GM12801 (cell line): ENCODE data around the gene RASGRF2.

Source experiments
- TF ChIP-seq, protein P1 (sequence below): IDR thresholded peaks from one replicate; pipeline ENCODE4 v1.5.1; 2011; ENCODE audit warnings: control low read depth; ENCODE audit not compliant: insufficient read length; ENCODE audit errors: extremely low read depth

The RASGRF2 gene

GRCh38 chr5:81253875-81254274, 293.7 kb downstream of the RASGRF2 start:
- TF ChIP-seq, protein P1, sequence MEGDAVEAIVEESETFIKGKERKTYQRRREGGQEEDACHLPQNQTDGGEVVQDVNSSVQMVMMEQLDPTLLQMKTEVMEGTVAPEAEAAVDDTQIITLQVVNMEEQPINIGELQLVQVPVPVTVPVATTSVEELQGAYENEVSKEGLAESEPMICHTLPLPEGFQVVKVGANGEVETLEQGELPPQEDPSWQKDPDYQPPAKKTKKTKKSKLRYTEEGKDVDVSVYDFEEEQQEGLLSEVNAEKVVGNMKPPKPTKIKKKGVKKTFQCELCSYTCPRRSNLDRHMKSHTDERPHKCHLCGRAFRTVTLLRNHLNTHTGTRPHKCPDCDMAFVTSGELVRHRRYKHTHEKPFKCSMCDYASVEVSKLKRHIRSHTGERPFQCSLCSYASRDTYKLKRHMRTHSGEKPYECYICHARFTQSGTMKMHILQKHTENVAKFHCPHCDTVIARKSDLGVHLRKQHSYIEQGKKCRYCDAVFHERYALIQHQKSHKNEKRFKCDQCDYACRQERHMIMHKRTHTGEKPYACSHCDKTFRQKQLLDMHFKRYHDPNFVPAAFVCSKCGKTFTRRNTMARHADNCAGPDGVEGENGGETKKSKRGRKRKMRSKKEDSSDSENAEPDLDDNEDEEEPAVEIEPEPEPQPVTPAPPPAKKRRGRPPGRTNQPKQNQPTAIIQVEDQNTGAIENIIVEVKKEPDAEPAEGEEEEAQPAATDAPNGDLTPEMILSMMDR = no peak

- TF ChIP-seq, protein P1 = no peak
These were observed 294.9 kb downstream of the RASGRF2 start for GRCh38 chr5:81254886-81255559.

GRCh38 chr5:81256766-81257165, 296.6 kb downstream of the RASGRF2 start:
- TF ChIP-seq, protein P1 = no peak

DNA sequence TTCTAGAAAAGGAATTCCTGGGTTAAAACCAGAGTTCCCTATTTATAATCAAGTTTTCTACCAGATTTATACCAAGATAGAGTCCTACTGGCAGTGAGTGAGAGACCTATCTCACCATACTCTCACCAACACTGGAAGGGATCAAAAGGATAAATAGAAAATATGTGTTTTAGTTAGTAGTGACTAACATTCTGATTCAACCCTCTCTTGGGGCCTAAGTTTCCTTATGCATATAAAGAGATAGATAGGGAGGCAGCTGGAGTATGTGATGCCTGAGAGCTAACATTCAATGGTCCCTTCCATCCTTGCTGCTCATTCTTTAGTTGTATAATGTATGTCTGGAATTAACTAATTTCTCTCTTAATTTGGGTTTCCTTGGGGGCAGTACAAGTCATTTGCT, 304.9 kb downstream of the RASGRF2 start:
- TF ChIP-seq, protein P1 = no peak

DNA sequence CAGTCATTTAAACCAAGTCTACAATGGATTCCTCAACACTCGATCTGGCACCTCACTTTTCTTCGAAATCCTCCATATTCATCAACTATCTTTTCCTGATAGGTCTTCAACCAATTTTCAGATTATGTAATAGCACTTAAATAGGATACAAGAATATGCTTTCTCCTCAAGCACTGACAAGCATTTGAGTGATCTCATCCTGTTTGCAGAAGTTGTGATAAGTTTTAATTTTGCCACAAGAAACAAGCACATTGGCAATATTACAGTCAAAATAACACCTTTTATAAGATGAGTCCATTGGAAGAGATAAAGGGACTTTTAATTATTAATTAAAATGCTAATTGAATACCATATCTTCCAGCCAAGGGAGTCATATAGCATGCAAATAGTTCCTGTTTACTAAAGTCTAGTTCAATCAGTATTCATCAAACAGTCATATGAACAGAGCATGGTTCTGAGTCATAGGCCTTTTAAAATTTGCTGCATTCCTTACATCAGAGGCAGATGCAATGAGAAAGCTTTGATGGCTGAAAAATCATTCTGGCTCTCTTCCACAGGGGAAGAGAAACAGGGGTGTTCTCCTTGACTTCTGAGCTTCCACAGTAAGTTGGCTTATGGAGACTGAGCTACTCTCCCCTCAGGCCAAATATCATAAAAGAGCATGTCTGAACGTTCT, 308.5 kb downstream of the RASGRF2 start:
- TF ChIP-seq, protein P1 = no peak

DNA sequence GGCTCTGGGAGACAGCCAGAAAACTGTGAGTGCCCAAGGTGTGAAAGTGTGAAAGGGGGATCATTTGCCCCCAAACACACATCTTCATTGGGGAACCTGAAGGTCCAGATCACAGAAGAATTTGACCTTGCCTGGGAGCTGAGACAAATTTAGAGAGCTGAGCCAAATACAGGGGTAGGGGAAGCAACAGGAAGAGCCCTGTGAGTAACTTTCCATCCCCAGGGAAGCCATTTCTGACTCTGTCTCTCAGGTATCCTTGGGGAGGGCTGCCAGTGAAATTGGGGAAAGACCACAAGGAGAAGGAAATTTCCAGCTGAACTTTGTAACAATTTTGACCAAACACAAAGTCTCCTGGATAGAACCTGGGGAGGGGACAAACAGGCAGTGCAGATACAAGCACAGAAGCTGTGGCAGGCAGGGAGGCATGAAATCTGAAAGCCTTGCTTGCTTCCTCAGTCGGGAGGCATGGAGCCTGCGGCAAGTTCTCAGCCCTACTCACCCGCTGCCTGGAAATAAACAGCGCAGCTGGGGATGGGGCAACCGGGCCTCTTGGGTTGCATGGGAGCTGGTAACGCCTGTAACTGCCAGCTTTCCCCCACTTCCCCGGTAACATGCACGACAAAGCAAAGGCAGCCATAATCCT, 309.7 kb downstream of the RASGRF2 start:
- TF ChIP-seq, protein P1 = no peak
